A673 (cell line): ENCODE results near the gene ELL2. TPM values are rescaled to one million over a fixed set of nuclear protein-coding genes. Genes with fewer than 3 reads are reported as not detected.

ENCODE experiments used
- BruUV-seq: library from RNA; stranded (reverse); fragments of 400-500 nt; replicated peaks from 2 replicates; lab custom pipeline; 2021; lab: Mats Ljungman, UMichigan
- CTCF ChIA-PET: fragments of 300-600 bp; sonication (Branson Sonifier 250); formaldehyde crosslinking; loops from one replicate; lab custom pipeline; 2022; ENCODE audit warnings: antibody characterized with exemption; lab: Charles Lee
- POLR2A ChIA-PET: fragments of 300-600 bp; sonication (Branson Sonifier 250); formaldehyde crosslinking; loops from one replicate; lab custom pipeline; 2022; ENCODE audit warnings: antibody characterized with exemption; ENCODE audit not compliant: low non-redundant PET; lab: Charles Lee
- DNase-seq: peaks from one replicate; pipeline ENCODE4 v3.0.0-alpha.2; 2015; ENCODE audit warnings: low spot score
- H3K27ac ChIP-seq: fragments of 200-600 bp; sonication (generic); 2 replicates; pipeline ENCODE4 v1.5.1; 2016; ENCODE audit warnings: mixed run types, low read depth, mild to moderate bottlenecking, mixed read lengths, antibody characterized with exemption, low read length; ENCODE audit not compliant: poor library complexity, severe bottlenecking
- H3K27me3 ChIP-seq: fragments of 200-600 bp; sonication (generic); replicated peaks from 2 replicates; pipeline ENCODE4 v1.6.1; 2017; ENCODE audit warnings: mixed run types, low read depth, mild to moderate bottlenecking, mixed read lengths, antibody characterized with exemption, low read length; ENCODE audit not compliant: insufficient read depth, poor library complexity
- H3K36me3 ChIP-seq: fragments of 200-600 bp; sonication (generic); 2 replicates; pipeline ENCODE4 v1.6.1; 2016; ENCODE audit warnings: mixed run types, mild to moderate bottlenecking, mixed read lengths, antibody characterized with exemption, low read length; ENCODE audit not compliant: insufficient read depth, poor library complexity, severe bottlenecking
- H3K4me1 ChIP-seq: fragments of 200-600 bp; sonication (generic); 2 replicates; pipeline ENCODE4 v1.6.1; 2017; ENCODE audit warnings: mixed run types, mild to moderate bottlenecking, mixed read lengths, antibody characterized with exemption, low read length; ENCODE audit not compliant: insufficient read depth, poor library complexity, severe bottlenecking
- H3K4me3 ChIP-seq: fragments of 200-600 bp; sonication (generic); 2 replicates; pipeline ENCODE4 v1.5.1; 2016; ENCODE audit warnings: low read depth, mixed run types, mild to moderate bottlenecking, mixed read lengths, low read length; ENCODE audit not compliant: poor library complexity, severe bottlenecking
- H3K9me3 ChIP-seq: fragments of 200-600 bp; sonication (generic); 2 replicates; pipeline ENCODE4 v1.6.1; 2016; ENCODE audit warnings: mixed run types, low read depth, mild to moderate bottlenecking, mixed read lengths, antibody characterized with exemption, low read length; ENCODE audit not compliant: poor library complexity, severe bottlenecking
- CTCF ChIP-seq: fragments of 300-800, 200-600 bp; sonication (generic); conservative IDR thresholded peaks from 2 replicates; pipeline ENCODE4 v1.5.1; 2017; ENCODE audit warnings: low read depth, mild to moderate bottlenecking, antibody characterized with exemption, low read length, moderate library complexity, mixed read lengths
- EZH2 ChIP-seq: fragments of 200-600 bp; sonication (generic); IDR thresholded peaks from 2 replicates; pipeline ENCODE4 v1.6.1; 2017; ENCODE audit warnings: borderline replicate concordance, low read depth, mild to moderate bottlenecking, mixed read lengths, antibody characterized with exemption, low read length; ENCODE audit not compliant: poor library complexity, severe bottlenecking
- intact Hi-C: fragments of 100-400 bp; cut with micrococcal nuclease; formaldehyde crosslinking; loops from one replicate; pipeline ENCODE4 v1.10.0; 2022; ENCODE audit not compliant: unreplicated experiment
- total RNA-seq: library from RNA; stranded (reverse); gene quantifications from 2 replicates; pipeline ENCODE4 v1.2.3, GENCODE V29; 2021

The ELL2 gene
- total RNA-seq, 1 experiment from 2014 or later, result 12.0 TPM

GRCh38 chr5:95996904-95997723 is 35.5 kb upstream of the ELL2 start:
- intact Hi-C loops, result no loop called here
- BruUV-seq, result no TSS peak
- no peak for DNase-seq
- POLR2A ChIA-PET, result no interaction called here
- no peak overlapping the region for H3K27ac ChIP-seq
- no peak for TF ChIP-seq CTCF
- TF ChIP-seq EZH2, result no peak
- CTCF ChIA-PET, result no interaction called here
- no peak overlapping the region for H3K4me3 ChIP-seq
- H3K4me1 ChIP-seq, result no peaks in the 10 kb centered on the region
- no peaks in the 10 kb centered on the region for H3K9me3 ChIP-seq
- no peaks in the 10 kb centered on the region for H3K36me3 ChIP-seq
- H3K27me3 ChIP-seq, result no peaks in the 10 kb centered on the region

GRCh38 chr5:95995962-95996489 is 34.4 kb upstream of the ELL2 start:
- Histone ChIP-seq H3K9me3 (no peaks in the 10 kb centered on the region), H3K27ac (no peak overlapping the region), H3K4me1 (no peaks in the 10 kb centered on the region), H3K27me3 (no peaks in the 10 kb centered on the region), H3K36me3 (no peaks in the 10 kb centered on the region), H3K4me3 (no peak overlapping the region)
- BruUV-seq, result no TSS peak
- CTCF ChIA-PET, result no interaction called here
- POLR2A ChIA-PET, result no interaction called here
- DNase-seq, result no peak
- TF ChIP-seq CTCF (no peak), EZH2 (no peak)
- intact Hi-C loops, result no loop called here

- intact Hi-C loops, result no loop called here
These were observed 32.1 kb upstream of the ELL2 start for GRCh38 chr5:95993776-95994175.

More at GRCh38 chr5:95993776-95994175, 32.1 kb upstream of the ELL2 start:
- Histone ChIP-seq H3K4me3 (no peak overlapping the region), H3K36me3 (no peaks in the 10 kb centered on the region), H3K27ac (no peak overlapping the region), H3K27me3 (no peaks in the 10 kb centered on the region), H3K4me1 (no peaks in the 10 kb centered on the region), H3K9me3 (no peaks in the 10 kb centered on the region)
- no peak for DNase-seq
- no TSS peak for BruUV-seq
- POLR2A ChIA-PET, result no interaction called here
- TF ChIP-seq CTCF, result no peak
- CTCF ChIA-PET, result no interaction called here
